Activated T-helper 1 cell treated with anti-CD3 and anti-CD28 coated beads, Interleukin-2, amount 50 U/mL, for 16 hours (primary cell): ENCODE results near the gene CCDC87.
"Not testable (repeated sequence)": the region's sequence is repeated elsewhere in the genome, so short reads cannot be mapped to it uniquely, and the experiment has no call there.

Experiments
- DNase-seq, 2 donors: peaks; one replicate each; pipeline ENCODE4 v3.0.0-alpha.2; 2020; ENCODE audit warnings: low read depth in 1 of 2, low spot score in 1 of 2

CCDC87 gene

DNA sequence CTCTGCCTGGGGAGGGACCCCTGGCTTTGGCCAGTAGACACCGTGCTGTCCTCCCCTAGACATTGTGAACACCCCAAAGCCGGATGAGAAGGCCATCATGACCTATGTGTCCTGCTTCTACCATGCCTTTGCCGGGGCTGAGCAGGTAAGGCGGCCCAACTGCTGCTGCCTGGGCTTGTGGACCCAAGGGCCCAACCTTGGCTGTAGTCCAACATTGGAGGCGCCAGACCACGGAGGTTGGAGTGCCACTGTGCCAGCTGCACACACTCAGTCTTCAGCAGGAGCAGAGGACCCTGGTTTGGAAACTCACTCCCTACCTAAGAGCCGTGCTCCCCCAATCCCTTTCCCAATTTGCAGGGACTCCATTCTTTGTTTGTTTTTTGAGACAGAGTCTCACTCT is 36.8 kb downstream of the CCDC87 start:
- DNase-seq: no peak

DNA sequence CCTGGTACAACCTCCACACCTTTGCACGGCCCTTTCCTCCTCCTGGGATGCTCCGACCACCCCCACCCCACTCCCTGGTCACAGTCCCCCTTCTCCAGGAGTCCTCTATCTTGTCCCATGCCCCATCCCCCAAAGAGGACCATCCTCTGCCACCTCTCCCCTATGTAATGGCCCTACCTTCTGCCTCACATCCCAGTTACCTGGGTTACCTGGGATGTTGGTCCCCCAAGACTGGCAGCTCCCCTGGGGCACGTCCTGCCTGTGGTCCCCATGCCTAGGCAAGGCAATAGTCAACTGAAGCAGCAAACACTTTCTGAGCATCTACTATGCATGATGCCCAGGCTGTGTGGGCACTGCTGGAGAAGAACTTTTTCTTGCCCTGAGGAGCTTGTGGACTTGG is 37.4 kb downstream of the CCDC87 start:
- no peak for DNase-seq

DNA sequence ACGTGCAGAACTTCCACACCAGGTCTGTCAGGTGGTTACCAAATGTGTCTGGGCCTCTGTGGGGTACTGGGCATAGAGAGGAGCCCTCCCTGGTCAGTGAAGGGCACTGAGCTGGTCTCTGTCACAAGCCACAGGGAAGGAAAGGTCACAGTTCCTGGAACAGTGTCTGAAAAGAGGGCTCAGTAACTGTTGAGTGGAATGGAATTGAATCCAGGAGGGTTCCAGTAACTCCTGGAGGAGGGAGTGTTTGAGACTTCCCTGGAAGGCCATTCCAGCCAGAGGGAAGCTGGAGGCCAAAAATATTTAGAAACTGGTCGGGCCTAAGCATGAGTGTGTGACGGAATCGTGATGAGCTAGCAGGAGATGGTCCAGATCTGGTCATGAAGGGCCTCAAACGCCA is 38.3 kb downstream of the CCDC87 start:
- DNase-seq: no peak

DNA sequence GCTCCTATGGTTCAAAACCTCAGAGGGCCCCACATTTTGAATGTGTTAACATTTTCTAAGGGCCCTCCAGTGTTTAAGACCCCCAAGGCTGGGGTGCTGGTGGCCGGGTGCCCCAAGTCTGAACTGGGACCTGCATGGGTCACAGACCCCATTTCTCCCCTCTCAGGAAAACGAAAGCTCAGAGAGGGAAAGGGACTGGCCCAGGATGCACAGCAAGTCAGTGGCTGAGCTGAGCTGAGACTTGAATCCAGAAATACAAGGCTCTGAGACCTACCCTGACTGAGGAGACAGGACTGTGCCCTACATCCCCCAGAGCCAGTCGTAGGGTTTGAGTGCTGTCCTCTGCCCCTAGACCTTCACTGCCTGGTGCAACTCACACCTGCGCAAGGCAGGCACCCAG is 42.0 kb downstream of the CCDC87 start:
- no peak for DNase-seq

- no peak for DNase-seq
Observed at GRCh38 chr11:66549696-66550095, 43.2 kb downstream of the CCDC87 start.

DNA sequence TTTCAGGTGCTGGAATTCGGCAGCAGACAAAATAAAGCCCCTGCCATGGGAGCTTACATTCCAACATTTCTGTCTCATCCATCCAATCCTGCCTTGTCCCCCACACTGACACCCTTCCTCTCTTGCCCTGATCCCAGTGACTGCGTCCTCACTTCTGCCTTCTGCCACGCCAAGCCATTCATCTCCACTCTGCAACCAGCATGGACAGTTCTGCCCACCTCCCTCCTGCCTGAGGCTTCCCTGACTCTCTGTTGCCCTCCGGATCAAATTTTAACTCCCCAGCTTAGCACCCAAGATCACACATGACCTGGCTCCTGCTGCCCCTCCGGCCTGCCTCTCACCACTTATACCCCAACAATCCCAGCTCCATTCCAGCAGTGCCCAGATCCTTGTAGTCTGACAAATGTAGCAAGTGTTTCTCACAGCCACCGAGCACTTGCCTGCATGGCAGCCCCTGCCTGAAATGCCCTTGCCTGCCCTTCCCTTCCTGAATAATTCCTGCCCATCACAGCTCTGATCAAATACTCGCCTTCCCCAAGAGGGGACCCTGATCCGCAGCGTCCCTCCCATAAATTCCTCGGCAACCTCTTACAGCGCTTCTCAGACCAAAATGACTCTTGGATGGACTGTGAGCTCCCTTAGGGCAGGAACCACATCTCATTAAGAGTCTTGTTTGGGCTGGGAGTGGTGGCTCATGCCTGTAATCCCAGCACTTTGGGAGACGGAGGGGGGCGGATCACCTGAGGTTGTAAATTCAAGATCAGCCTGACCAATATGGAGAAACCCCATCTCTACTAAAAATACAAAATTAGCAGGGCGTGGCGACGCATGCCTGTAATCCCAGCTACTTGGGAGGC is 43.9 kb downstream of the CCDC87 start:
- DNase-seq: no peak

- no peak for DNase-seq
Observed at GRCh38 chr11:66548041-66548440, 44.8 kb downstream of the CCDC87 start.

- DNase-seq: no peak
Observed at GRCh38 chr11:66547662-66548009, 45.2 kb downstream of the CCDC87 start.

DNA sequence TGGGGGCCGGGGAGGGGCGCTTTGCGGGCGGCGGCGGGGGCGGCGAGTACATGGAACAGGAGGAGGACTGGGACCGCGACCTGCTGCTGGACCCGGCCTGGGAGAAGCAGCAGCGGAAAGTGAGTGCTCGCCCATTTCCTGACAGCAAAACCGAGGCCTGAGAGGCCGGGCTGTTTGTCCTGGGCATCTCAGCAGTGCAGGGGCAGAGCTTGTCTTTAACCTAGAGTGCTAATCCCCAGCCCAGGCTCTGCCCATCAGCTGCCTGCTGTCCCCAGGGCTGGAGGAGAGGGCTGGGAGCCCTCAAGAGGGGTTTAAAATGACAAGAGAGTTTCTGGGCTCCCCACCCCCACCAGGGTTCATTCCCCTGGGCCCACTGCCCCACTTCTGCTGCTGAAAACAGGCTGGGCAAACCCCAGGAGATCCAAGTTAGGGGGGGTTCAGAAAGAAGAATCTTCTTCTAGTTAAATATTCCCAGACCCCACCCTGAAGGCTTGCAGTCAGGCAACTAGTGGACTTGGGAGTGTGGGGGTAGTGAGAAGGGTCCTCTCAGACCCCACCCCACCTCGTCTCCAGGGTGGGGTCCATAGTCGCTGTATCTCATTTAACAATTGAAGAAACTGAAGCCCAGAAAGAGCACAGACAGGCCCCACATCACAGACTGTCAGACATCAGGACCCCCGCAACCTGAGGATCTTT is 45.7 kb downstream of the CCDC87 start:
- no peak for DNase-seq

GRCh38 chr11:66546368-66546965 is 46.4 kb downstream of the CCDC87 start, which contains the start of gene ACTN3:
TSS of gene ACTN3 (plus strand) at chr11:66546903. CDS start at chr11:66546938, 35 bp downstream.
- DNase-seq: no peak

DNA sequence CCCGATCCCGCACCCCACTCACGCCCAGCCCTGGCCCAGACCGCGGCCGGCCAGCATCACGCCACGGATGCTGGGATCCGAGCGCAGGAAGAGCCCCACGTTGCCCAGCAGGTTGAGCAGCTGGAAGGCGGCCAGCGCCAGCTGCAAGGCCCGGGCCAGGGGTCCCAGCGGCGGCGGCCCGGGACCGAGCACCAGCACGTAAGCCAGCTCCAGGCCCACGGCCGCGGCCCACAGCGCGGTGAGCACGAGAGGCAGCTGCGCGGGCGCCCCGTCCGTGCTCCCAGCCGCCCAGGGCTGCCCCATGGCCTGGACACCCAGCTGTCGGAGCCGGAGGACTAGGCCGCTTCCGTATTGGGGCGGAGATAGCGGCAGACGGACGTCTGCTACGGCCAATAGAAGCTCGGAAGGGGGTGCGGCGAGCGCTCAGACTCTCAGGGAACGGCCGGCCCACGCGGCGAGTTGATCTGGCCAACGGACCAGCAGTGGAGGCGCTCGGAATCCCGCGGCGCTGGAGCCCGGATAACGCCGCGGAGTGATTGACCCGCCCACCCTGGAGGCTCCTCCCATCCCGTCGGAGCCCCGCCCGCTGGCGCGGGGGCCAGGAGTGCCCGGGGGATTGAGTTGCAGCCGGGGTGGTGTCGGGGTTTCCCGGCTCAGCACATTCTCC is 47.0 kb downstream of the CCDC87 start, which contains the start of gene ZDHHC24:
Gene ZDHHC24, minus strand, starts transcription at position 348 of the 667 bp plus-strand sequence. Its CDS starts 45 bp downstream, at position 303.
- peak; percentile 66 to 77 for DNase-seq

- not testable (repeated sequence) for DNase-seq
Observed at GRCh38 chr11:66544952-66545351, 47.9 kb downstream of the CCDC87 start.

DNA sequence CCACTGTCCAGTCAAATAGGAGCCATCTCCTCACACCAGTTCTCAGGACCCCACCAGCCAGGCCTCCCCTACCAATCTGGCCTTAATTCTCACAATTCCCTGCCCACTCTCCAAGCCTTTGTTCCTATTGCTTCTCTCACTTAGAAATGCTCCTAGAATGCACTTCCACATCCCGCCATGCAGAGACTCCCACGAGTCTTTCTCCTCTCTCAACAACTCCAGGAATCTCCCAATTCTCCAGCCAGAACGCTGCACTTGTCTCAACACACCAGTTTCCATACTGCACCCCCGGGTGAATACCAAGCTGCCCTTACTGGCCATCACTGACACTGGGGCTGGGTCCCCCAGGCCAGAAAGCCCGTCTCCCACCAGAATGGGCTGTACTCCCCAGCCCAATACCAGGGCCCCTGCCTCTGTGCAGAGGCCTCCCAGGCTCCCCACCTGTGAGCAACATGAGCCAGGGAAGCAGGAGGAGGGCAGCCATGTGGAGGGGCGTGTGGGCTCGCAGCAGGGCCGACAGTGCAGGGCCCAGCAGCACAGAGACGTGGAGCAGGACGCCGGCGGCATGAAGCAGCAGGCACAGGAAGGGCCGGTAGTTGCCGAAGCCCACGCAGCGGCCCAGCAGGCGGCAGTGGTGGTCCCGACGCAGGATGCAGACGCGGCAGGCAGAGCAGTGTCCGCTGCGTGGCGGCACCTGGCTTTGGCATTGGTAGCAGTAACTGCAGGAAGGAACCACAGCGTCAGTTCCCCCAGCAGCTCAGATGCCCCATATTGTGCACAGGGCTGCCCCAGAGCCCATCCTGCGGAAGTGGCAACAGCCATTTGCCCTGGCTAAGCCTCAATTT is 49.4 kb downstream of the CCDC87 start:
- DNase-seq: peak; percentile 22 to 39

GRCh38 chr11:66542362-66542761 is 50.5 kb downstream of the CCDC87 start:
- no peak for DNase-seq

DNA sequence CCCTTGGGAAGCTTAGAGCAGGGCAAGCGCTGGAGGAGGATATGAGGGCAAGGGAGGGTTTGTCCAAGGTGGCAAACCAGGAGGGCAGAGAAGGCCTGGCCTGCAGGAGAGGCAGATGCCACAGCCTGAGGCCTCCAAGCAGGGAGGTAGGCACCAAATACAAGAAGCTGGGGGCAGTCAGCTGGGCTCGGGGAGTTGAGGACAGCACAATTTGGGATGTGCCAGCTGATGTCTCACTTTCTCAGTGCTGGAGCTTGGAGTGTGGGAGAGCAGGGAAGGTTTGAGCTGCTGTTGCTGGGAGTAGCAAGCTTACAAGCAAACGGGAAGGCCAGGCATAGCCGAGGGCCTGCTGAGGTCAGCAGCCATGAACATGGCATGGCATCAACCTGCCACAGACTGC is 51.0 kb downstream of the CCDC87 start:
- DNase-seq: no peak

GRCh38 chr11:66540598-66540997 is 52.3 kb downstream of the CCDC87 start:
- DNase-seq: not testable (repeated sequence)
